SU-DHL-6 (cell line): ENCODE data around the gene CBFA2T3.

Source experiments
- CTCF ChIP-seq: fragments of 200-600 bp; sonication (generic); IDR thresholded peaks from one replicate; pipeline ENCODE4 v1.5.1; 2017; ENCODE audit warnings: antibody characterized with exemption, mild to moderate bottlenecking, low read length, moderate library complexity; ENCODE audit not compliant: insufficient read depth, poor library complexity, severe bottlenecking
- EZH2phosphoT487 ChIP-seq: fragments of 200-600 bp; sonication (generic), shearing (Covaris generic); conservative IDR thresholded peaks from 2 replicates; pipeline ENCODE4 v1.6.1; 2018; ENCODE audit warnings: mild to moderate bottlenecking, antibody characterized with exemption, low read length, moderate library complexity, mixed read lengths

- TF ChIP-seq CTCF (no peak), EZH2phosphoT487 (no peak)
Measured at GRCh38 chr16:88831838-88832237, 145.2 kb downstream of the CBFA2T3 start.
